ENCODE measurements around the gene SLC47A1. TPM values are rescaled to one million over a fixed set of nuclear protein-coding genes. Genes with fewer than 3 reads are reported as not detected.
A peak's percentile ranks its signal among the peaks of the same experiment; 100 is the strongest.

SLC47A1 gene
- total RNA-seq, 1 donor from 2014 or later, result 29.7 TPM

- H3K4me3 ChIP-seq, result no peak overlapping the region
- H3K4me1 ChIP-seq, result peaks cover 18% of the 10 kb centered on the region
- no peak overlapping the region for H3K27ac ChIP-seq
- no peaks in the 10 kb centered on the region for H3K9me3 ChIP-seq
- TF ChIP-seq POLR2A (IDR thresholded peaks at IDR 0.05) (no peak), POLR2AphosphoS5 (IDR thresholded peaks at IDR 0.05; ENCODE audit: insufficient read depth in 1 of 2, low read depth in 1 of 2) (no peak), CTCF (IDR thresholded peaks at IDR 0.05) (no peak)
- DNase-seq (ENCODE audit: extremely low spot score in 2 of 2), result no peak
- intact Hi-C loops (cut with DNase I), result no loop called here
- no peaks in the 10 kb centered on the region for H3K27me3 ChIP-seq
- H3K36me3 ChIP-seq, result no peaks in the 10 kb centered on the region
Measured at GRCh38 chr17:19542247-19542646, 8.6 kb downstream of the SLC47A1 start.

GRCh38 chr17:19544366-19544765 lies 10.7 kb downstream of the SLC47A1 start:
- H3K27me3 ChIP-seq, result no peaks in the 10 kb centered on the region
- H3K27ac ChIP-seq, result peak overlapping the region; percentile 67
- no peaks in the 10 kb centered on the region for H3K9me3 ChIP-seq
- H3K4me1 ChIP-seq, result peaks cover 16% of the 10 kb centered on the region
- no peak overlapping the region for H3K4me3 ChIP-seq
- TF ChIP-seq CTCF (IDR thresholded peaks at IDR 0.05) (no peak), POLR2A (IDR thresholded peaks at IDR 0.05) (no peak), POLR2AphosphoS5 (IDR thresholded peaks at IDR 0.05; ENCODE audit: insufficient read depth in 1 of 2, low read depth in 1 of 2) (no peak)
- DNase-seq (ENCODE audit: extremely low spot score in 2 of 2), result no peak
- H3K36me3 ChIP-seq, result peaks cover 0 to 3% of the 10 kb centered on the region in 2 donors
- intact Hi-C loops (cut with DNase I), result no loop called here

- Histone ChIP-seq H3K27me3 (no peaks in the 10 kb centered on the region), H3K36me3 (peaks cover 0 to 3% of the 10 kb centered on the region in 2 donors), H3K27ac (peak overlapping the region; percentile 63), H3K4me3 (no peak overlapping the region), H3K4me1 (peaks cover 12% of the 10 kb centered on the region), H3K9me3 (no peaks in the 10 kb centered on the region)
- intact Hi-C loops (cut with DNase I), result no loop called here
- no peak for TF ChIP-seq CTCF (IDR thresholded peaks at IDR 0.05)
- no peak for TF ChIP-seq POLR2AphosphoS5 (IDR thresholded peaks at IDR 0.05; ENCODE audit: insufficient read depth in 1 of 2, low read depth in 1 of 2)
- TF ChIP-seq POLR2A (IDR thresholded peaks at IDR 0.05), result no peak
- DNase-seq (ENCODE audit: extremely low spot score in 2 of 2), result no peak
Measured at GRCh38 chr17:19546289-19547065, 12.8 kb downstream of the SLC47A1 start.

GRCh38 chr17:19549746-19550623 lies 16.3 kb downstream of the SLC47A1 start:
- H3K27ac ChIP-seq, result no peak overlapping the region
- no peaks in the 10 kb centered on the region for H3K27me3 ChIP-seq
- H3K36me3 ChIP-seq, result peaks cover 0 to 3% of the 10 kb centered on the region in 2 donors
- H3K4me3 ChIP-seq, result no peak overlapping the region
- no peak for DNase-seq (ENCODE audit: extremely low spot score in 2 of 2)
- intact Hi-C loops (cut with DNase I), result no loop called here
- no peak for TF ChIP-seq POLR2A (IDR thresholded peaks at IDR 0.05)
- no peak for TF ChIP-seq POLR2AphosphoS5 (IDR thresholded peaks at IDR 0.05; ENCODE audit: insufficient read depth in 1 of 2, low read depth in 1 of 2)
- TF ChIP-seq CTCF (IDR thresholded peaks at IDR 0.05), result no peak
- no peaks in the 10 kb centered on the region for H3K9me3 ChIP-seq
- H3K4me1 ChIP-seq, result peaks cover 28% of the 10 kb centered on the region

All from vagina (tissue), 2 donors.